ENCODE measurements around the gene AMOT. TPM values are rescaled to one million over a fixed set of nuclear protein-coding genes. Genes with fewer than 3 reads are reported as not detected.

The AMOT gene
- total and polyA plus RNA-seq, 8 donors, result 1.1 to 14.4 (median 5.1) TPM

DNA sequence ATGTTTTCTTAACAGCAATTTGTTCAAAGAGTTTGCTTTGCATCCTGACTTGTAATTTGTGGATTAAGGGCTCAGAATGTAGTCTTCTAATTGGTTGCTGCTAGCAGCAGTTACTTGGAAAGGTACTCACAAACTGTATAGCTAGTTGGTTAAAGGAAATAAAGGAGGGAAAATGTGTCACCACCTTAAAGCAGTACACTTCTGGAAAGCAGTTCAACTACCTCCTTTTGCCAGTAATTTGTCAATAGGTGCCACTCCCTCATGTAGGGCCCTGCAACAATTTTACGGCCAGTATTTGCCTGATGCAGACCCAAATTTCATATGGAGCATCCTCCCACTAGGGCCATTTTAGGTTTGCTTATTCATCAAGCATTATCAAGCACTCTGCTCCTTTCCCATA, 20.8 kb downstream of the AMOT start:
- Histone ChIP-seq H3K4me3 (no peak overlapping the region), H3K9me3 (no peaks in the 10 kb centered on the region), H3K27me3 (peaks cover 0 to 11% (median 1%) of the 10 kb centered on the region in 4 donors), H3K4me1 (no peaks in the 10 kb centered on the region), H3K36me3 (no peaks in the 10 kb centered on the region), H3K27ac (no peak overlapping the region)
- FAIRE-seq (no peak), DNase-seq (no peak), ATAC-seq (no peak)
- WGBS, 2 donors, result 48 to 63% methylated on average over 1 of the region's 1 CpG
- intact Hi-C loops (cut with DNase I), result no loop called here
- TF ChIP-seq, protein P1, sequence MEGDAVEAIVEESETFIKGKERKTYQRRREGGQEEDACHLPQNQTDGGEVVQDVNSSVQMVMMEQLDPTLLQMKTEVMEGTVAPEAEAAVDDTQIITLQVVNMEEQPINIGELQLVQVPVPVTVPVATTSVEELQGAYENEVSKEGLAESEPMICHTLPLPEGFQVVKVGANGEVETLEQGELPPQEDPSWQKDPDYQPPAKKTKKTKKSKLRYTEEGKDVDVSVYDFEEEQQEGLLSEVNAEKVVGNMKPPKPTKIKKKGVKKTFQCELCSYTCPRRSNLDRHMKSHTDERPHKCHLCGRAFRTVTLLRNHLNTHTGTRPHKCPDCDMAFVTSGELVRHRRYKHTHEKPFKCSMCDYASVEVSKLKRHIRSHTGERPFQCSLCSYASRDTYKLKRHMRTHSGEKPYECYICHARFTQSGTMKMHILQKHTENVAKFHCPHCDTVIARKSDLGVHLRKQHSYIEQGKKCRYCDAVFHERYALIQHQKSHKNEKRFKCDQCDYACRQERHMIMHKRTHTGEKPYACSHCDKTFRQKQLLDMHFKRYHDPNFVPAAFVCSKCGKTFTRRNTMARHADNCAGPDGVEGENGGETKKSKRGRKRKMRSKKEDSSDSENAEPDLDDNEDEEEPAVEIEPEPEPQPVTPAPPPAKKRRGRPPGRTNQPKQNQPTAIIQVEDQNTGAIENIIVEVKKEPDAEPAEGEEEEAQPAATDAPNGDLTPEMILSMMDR (IDR thresholded peaks at IDR 0.05), result no peak

DNA sequence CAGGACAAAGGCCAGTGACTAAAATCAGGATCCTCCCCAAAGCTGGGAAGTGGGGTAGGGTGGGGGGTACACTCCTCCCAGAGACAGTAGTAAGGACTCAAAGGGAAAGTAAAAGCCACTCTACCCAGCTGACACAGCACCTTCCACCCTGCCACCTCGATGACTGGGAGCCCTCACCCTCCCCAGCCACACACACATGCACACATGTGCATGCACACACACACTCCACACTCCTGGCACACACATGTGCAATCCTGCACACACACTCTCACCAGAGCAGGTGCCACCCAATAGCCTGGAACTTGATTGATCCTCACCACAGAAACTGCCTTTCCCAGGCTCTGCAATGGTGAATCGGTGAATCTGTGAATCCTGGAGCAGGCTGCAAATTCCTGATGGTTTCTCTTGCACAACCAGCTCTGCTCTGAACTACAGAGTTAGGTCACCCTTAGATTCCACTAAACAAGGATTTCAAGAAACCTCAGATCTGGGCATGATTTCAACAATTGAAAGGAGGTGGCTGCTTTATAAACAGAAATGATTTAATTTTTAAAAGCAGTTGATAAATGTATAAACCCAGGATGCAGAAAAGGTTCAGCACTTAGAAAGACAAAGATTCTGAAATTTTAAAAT, 21.5 kb downstream of the AMOT start:
- peak; percentile 78 for FAIRE-seq
- Histone ChIP-seq H3K36me3 (no peaks in the 10 kb centered on the region), H3K27me3 (peaks cover 0 to 11% (median 1%) of the 10 kb centered on the region in 4 donors), H3K4me3 (no peak overlapping the region), H3K4me1 (no peaks in the 10 kb centered on the region), H3K27ac (peak overlapping the region in 1 of 4 donors; percentile 23), H3K9me3 (no peaks in the 10 kb centered on the region)
- ATAC-seq, result peak in 3 of 4 donors; percentile 60 to 70 (median 68)
- 33 to 36% methylated on average over 2 of the region's 2 CpGs for WGBS, 2 donors
- TF ChIP-seq, protein P1 (IDR thresholded peaks at IDR 0.05), result no peak
- intact Hi-C loops (cut with DNase I), result no loop called here
- DNase-seq, result no peak

- H3K36me3 ChIP-seq, result no peaks in the 10 kb centered on the region
- TF ChIP-seq, protein P1 (IDR thresholded peaks at IDR 0.05), result no peak
- WGBS, 2 donors, result 50 to 62% methylated on average over 11 of the region's 11 CpGs
- FAIRE-seq (no peak), ATAC-seq (peak in 3 of 4 donors; percentile 67 to 79 (median 67)), DNase-seq (no peak)
- peaks cover 0 to 11% (median 1%) of the 10 kb centered on the region in 4 donors for H3K27me3 ChIP-seq
- H3K9me3 ChIP-seq, result no peaks in the 10 kb centered on the region
- peak overlapping the region in 2 of 4 donors; percentile 23 to 44 for H3K27ac ChIP-seq
- intact Hi-C loops (cut with DNase I), result no loop called here
- H3K4me1 ChIP-seq, result no peaks in the 10 kb centered on the region
- H3K4me3 ChIP-seq, result no peak overlapping the region
Observed at GRCh38 chrX:112818114-112819007, 22.3 kb downstream of the AMOT start.

DNA sequence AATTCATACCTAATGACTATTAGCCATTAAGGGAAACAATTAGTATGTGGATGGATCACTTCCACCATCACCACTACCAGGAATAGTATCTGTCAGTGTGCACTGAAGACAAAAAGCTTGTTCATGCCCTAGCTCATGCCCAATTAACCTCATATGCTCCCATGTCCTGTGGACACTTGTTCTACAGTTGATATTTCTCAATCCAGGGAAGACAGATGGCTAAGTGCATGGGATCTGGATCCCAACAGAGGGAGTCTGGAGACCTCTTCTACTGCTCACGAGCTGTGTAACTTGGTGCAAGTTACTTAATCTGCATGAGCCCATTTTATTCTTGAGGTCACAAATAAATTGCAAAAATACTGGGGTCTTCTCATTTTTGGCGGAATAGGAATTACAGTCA, 23.7 kb downstream of the AMOT start:
- ATAC-seq (no peak), DNase-seq (no peak), FAIRE-seq (no peak)
- H3K36me3 ChIP-seq, result no peaks in the 10 kb centered on the region
- TF ChIP-seq, protein P1 (IDR thresholded peaks at IDR 0.05), result no peak
- intact Hi-C loops (cut with DNase I), result no loop called here
- H3K4me1 ChIP-seq, result no peaks in the 10 kb centered on the region
- peaks cover 0 to 7% (median 1%) of the 10 kb centered on the region in 4 donors for H3K27me3 ChIP-seq
- H3K27ac ChIP-seq, result no peak overlapping the region
- H3K9me3 ChIP-seq, result no peaks in the 10 kb centered on the region
- 74 to 78% methylated on average over 2 of the region's 2 CpGs for WGBS, 2 donors
- no peak overlapping the region for H3K4me3 ChIP-seq

All from pancreas (tissue), 10 donors.